Suppressor macrophage (primary cell): ENCODE data around the gene ESRRA.

Experiments used
- DNase-seq, 4 experiments: peaks; one replicate each; pipeline ENCODE4 v3.0.0-alpha.2; 2020 to 2022

The ESRRA gene

DNA sequence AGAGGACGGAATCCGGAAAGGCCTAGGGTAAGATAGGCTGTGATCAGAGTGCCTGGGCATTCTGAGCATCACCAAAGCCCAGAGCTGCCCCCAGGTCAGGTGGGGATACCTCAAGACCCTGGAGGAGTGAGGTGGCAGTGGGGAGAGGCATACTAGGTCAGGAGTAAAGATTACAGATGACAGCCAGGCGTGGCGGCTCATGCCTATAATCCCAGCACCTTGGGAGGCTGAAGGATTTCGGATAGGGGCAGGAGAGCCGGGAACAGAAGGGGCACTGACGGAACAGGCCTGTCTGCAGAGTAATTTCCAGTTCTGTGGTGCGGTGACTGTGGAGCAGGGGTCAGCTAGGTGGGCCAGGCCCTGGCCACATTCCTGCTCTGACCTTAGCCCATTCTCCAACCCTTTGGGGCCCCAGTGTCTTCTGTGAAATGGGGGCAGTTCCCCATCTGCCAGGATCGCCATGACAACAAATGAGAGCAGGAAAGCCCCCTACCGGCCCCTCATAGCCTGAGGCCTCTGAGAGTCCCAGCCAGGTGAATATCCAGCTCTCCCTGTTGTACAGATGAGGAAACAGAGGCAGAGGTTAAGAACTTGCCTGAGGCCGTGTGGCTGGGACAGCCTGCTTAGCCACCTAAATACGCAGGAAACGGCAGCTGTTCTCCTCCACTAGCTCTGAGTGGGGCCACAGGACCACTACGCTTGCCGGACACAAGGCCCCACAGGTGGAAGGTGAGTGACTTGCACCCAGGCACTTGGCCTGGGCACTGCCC is 30.1 kb upstream of the ESRRA start:
- no peak for DNase-seq

DNA sequence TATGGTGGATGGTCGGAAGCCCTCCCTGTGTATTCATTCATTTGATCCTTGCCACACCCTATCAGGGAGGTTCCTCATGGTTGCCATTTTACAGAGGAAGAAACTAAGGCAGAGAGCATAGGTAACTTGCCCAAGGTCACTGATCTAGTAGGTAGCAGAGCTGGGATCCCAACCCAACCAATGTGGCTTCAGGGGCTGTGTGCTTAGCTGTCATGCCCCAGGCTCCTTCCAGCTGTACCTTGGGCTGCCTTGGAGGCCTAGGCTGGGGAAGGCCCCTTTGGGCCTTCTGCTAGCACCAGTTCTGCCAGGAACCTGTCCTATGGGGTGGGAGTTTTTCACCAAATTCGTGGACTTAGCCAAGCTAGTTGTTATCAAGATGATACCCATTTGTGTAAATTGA is 29.5 kb upstream of the ESRRA start:
- no peak for DNase-seq

DNA sequence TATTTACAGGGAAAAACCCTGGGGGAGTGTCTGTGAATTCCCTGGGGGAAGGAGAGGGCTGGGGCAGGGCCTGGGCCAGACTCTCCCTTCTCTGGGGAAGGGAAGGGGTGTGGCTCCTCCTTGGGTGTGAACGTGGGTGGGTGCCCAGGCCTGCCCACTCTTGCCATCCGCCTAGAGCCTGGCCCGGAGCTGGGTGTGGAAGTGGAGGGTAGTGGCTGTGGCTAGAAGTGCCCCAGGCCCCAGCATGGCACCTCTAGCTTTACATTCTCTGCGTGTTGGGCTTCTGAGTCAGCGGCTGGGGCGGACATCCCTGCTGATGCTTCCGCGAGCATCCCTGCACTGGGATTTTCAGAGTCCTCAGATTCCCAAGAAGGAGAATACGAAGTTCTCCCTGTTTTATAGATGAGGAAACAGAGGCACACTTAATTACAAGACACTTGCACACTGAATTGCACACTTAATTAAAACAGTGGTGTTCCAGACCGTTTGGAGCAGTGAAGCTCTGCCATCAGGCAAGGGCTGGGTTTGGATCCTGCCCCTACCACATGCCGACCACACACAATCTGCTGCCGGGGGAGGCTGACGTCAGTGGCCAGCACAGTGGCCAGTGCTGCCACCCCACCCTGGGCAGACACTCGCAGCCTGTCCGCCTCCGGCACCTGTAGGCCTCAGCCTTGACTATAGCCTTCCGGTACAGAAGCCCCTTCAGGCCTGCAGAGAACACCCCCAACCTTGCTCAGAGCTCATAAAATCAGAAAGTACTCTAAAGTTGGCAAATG is 28.5 kb upstream of the ESRRA start:
- no peak for DNase-seq

DNA sequence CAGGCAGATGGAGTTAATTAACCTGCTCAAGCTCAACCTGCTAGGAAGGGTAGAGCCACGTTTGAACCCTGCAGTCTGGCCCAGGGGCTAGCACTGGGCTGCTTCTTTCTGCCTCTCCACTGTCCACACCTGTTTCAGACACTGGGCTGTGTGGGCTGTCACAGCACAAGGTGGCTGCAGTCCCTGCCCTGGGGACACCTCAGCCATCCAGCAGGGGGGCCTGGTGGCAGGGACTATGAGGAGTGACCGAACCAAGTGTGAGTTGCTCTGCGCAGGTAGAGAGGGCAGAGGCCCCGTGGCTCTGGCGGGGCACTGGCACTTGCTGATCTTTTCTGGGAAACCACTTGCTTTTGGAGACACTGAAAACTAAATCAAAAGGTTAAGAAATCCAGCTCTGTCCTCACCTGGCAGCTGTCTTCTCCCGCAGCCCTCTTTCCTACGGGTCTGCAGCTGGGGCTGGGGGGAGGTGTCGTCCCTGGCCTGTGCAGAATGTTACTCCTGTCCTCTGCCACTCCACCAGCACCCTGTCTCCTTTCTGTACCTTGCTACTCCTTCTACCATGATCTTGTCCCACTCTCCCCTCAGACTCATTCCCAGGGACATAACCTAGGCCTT is 26.6 kb upstream of the ESRRA start:
- DNase-seq: no peak

DNA sequence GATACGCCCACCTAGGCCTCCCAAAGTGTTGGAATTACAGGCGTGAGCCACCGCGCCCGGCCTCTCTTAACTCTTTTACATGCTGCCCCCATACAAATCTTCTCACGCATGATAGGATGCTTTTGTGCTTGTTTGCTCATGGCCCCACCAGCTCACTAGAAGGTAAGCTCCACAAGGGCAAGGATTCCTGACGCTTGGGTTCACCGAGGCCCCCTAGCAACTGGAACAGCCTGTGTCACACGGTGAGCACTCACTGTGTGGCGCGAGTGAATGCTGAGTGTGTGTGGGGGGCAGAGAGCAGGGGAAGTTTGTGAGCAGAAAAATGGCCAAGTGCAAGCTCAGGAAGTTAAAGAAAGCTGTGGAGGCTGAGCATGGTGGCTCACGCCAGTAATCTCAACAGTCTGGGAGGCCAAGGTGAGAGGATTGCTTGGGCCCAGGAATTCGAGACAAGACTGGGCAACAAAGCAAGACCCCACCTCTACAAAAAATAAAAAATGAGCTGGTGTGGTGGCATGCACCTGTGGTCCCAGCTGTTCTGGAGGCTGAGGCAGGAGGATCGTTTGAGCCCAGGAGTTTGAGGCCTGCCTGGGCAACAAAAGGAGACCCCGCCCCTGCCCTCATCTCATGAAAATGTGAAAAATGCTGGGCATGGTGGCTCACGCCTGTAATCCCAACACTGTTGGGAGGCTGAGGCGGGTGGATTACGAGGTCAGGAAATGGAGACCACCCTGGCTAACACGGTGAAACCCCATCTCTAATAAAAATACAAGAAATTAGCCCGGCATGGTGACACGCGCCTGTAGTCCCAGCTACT is 23.2 kb upstream of the ESRRA start:
- no peak for DNase-seq

DNA sequence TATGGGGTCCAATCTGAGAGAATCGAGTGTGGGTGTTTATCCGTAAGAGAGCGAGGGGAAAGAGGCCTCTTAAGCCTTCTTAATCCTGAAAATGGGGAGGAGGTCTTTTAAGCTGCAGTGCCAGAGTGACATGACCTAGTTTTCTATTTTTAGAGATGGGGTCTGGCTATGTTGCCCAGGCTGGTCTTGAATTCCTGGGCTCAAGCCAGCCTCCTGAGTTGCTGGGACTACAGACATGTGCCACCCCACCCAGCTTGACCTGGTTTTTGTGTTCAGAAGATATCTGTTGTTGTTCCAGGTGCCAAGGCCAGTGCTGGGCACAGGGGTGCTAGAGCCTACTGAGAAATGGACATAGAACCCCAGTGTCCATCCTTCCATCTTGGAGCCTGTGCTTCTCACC is 22.2 kb upstream of the ESRRA start:
- no peak for DNase-seq

DNA sequence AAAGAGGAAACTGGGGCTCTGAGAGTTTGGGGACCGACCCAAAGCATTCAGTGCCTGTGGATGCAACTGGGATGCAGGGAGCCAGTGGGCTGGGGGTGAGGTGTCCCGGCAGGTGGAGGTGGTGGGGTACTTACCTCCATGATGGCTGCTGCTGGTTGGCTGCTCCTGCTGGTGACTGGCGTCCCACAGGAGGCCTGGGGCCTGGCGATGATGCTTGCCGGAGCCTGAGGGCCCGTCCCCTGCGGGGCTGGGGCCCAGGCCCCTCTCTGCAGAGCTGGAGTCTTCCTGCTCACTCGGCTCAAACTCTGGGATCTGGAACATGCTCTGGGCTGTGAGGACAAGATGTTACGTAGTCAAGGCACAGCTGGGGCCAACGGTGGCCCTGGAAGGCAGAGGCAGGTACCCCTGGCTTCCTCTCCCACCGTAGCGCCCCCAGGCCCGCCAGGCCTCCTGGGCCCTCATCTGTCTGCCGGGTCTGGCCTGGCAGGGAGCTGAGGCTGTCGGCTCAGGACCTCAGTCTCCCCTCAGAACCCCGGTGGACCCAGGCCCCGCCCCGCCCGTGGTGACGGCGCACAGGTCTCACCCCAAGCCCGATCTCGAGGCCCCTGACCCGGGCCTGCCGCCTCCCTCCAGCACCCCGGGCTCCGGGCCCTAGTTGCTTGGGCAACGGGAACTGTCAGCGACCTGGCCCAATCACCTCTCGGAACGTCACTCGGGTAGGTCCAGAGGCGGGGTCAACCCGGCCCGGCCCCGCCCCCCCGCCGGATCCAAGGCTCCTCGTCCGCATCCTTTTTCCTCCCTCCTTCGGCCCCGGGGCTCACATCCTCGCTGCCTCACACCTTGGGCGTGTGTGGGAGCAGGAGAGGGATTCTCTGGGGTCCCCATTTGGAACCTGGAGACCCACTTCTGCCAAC is 21.0 kb upstream of the ESRRA start, which contains the start of gene BAD:
Gene BAD (minus strand): TSS at position 618 of the 914 bp plus-strand sequence. CDS start 297 bp downstream, at position 321.
- DNase-seq: peak; percentile 95 to 98 (median 96)

DNA sequence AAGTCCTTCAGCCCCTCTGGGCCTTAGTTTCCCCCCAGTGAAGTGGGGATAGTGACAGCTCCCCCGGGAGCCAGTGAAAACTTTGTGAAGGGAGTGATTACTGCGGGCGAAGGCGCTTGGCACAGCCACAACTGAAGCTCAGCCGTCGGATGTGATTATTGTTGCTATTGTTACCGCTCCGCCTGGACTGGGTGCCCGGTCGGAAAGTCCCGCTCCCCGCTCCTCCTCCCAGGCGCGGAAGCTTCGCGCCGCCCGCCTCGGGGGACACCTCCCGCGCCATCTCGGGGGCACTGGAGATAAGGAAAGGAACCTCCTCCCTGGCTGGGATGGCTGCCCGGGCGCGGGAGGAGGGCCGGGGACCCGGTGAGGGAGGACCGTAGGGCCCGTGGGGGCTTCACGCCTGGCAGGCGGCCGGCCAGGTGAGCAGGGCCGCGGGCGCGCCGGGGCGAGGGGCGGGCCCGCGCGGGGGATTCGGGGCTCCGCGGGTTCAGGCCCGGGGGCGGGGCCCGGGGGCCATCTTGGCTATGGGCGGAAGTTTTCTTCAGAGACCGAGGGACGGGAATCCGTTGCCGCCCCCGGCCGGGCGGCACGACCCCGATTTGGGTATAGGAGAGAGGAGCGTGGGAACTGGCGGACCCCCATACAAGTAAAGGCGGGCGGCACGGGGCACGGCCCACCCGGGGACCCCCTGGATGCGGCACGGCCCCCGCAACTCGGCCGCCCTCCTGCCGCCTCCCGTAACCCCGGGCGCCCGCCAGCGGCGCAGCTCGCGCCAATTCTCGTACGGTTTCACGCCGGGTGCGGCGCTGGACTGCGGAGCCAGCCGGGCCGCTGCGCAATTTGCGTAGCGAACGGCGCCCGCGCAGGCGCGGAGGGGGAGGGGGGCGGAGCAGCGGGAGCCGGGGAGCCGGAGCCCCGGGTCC is 20.1 kb upstream of the ESRRA start, which contains the start of gene GPR137:
Gene GPR137 (plus strand): TSS at position 887 of the 923 bp plus-strand sequence. CDS start 677 bp downstream, outside the sequence.
- peak; percentile 84 to 95 (median 91) for DNase-seq

DNA sequence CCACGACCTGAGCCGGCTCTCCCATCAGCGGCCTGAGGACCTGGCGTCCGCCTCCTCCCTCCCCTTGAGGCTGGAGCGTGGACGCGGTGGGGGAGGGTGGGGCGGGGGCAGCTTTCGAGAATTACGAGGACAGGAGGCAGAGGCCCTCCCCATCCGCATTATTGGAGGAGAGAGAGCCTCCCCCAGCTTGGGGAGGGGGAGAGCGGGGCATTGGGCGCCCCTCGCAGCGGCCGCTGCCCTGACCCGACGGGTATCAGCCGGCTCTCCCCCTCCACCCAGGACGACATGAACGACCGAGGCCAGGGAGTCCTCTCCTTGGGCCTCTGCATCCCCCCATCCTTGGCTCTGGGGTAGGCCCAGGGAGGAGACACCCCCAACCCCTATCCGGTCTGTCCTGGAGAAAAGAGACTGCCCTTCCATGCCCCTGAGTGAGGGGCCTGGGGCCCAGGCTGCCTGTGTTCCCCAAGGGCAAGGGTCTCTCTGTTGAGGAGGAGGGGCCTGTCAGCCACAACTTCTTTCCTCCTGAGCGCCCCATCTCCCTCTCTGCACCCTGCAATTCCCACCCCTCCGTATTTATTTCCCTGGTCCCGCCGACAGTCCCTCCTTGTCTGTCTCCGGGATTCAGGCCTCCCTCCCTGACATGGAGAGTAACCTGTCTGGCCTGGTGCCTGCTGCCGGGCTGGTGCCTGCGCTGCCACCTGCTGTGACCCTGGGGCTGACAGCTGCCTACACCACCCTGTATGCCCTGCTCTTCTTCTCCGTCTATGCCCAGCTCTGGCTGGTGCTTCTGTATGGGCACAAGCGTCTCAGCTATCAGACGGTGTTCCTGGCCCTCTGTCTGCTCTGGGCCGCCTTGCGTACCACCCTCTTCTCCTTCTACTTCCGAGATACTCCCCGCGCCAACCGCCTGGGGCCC is 19.2 kb upstream of the ESRRA start:
- DNase-seq: peak in 1 of 4 experiments; percentile 14

DNA sequence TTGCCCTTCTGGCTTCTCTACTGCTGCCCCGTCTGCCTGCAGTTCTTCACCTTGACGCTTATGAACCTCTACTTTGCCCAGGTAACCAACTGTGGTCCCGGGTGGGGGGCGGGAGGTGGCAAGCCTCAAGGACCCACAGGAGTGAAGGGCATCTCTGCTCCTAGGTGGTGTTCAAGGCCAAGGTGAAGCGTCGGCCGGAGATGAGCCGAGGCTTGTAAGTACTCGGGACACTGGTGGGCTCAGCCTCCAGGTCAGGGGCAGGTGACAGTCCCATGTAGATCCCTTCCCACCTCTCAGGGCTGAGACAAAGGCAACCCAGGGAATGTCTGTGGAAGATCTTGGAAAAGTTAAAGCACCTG is 18.5 kb upstream of the ESRRA start:
- no peak for DNase-seq

DNA sequence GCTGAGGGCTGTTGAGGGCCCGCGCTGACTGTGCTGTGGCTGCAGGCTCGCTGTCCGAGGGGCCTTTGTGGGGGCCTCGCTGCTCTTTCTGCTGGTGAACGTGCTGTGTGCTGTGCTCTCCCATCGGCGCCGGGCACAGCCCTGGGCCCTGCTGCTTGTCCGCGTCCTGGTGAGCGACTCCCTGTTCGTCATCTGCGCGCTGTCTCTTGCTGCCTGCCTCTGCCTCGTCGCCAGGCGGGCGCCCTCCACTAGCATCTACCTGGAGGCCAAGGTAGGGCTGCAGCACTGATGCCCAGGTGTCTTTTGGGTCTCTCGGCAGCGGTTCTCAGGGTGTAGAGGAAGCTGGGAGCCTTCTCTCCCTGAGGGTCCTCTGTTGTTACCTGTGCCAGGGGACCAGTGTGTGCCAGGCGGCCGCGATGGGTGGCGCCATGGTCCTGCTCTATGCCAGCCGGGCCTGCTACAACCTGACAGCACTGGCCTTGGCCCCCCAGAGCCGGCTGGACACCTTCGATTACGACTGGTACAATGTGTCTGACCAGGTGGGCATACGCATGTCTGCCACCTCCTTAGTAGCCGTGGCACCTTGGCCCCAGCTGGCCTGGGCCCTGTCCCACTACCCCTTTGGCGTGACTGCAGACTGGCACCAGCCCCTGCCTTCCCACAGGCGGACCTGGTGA is 17.5 kb upstream of the ESRRA start:
- DNase-seq: no peak

DNA sequence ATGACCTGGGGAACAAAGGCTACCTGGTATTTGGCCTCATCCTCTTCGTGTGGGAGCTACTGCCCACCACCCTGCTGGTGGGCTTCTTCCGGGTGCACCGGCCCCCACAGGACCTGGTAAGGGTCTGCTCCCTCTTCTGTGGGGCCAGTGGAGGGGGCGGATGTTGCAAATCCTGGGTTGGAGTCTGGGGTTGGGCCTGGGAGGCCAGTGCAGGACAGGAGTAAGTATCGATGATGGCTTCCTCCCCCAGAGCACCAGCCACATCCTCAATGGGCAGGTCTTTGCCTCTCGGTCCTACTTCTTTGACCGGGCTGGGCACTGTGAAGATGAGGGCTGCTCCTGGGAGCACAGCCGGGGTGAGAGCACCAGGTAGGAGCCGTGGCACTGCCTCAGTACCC is 17.0 kb upstream of the ESRRA start:
- DNase-seq: no peak

DNA sequence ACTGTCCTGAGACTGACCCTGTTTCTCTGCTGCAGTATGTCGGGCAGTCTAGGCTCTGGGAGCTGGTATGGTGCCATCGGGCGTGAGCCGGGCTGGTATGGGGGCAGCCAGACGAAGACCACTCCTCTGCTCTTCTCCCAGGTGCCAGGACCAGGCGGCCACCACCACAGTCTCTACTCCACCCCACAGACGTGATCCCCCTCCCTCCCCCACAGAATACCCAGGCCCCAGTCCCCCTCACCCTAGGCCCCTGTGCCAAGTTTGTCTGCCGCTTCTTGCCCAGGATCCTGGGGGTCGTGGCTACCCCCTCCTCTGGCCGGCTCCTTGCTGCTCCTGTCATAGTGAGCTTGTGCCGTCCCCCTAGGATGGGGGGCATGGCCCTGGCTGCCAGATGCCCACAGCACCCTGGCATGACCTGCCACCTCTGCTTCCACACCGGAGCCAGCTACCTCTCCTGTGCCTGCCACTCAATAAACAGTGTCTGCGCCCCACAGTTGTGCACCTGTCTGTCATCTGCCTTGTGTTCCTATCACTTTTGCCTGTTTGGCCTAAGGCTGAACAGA is 16.2 kb upstream of the ESRRA start:
- DNase-seq: no peak

DNA sequence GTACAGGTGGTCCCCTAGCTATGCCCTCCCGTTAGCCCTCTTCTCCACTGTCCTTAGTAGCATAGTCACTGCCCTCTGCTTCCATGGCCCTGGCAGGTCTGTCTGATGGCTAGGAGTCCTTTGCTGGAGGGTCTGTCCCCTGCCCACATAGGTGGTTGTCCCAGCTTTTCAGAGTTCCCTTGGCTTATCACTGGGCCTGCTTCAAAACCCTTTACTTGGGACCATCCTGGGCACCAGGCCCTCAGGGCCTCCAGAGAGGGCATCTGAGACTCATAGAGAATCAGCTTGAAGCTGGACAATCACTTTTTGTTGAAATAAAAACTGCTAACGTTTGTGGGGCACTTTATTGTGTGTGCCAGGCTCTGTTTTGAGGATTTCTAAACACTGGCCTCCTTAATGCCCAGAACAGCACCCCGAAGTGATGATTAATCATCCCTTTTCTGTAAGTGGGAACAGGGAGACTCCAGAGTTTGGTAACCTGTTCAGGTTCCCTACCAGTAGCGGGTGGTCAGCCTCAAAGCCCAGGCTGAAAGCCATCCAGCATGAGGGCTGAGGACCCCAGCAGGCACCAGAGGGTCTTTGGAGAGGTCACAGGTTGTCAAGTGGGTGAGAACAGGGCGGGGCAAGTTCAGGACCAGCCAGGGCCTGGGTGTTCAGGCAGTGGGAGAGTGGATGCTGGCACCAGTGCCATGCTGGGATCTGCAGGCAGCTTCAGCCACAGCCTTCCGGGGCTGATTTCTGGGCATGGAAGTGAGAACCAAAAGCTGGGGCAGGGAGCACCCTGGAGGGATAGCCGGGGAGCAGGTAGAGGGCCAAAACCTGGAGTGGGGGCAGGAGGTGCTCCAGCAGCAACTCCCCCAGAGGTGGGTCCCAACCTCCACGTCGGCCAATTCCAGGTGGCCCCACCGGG is 14.7 kb upstream of the ESRRA start:
- peak in 1 of 4 experiments; percentile 3 for DNase-seq

DNA sequence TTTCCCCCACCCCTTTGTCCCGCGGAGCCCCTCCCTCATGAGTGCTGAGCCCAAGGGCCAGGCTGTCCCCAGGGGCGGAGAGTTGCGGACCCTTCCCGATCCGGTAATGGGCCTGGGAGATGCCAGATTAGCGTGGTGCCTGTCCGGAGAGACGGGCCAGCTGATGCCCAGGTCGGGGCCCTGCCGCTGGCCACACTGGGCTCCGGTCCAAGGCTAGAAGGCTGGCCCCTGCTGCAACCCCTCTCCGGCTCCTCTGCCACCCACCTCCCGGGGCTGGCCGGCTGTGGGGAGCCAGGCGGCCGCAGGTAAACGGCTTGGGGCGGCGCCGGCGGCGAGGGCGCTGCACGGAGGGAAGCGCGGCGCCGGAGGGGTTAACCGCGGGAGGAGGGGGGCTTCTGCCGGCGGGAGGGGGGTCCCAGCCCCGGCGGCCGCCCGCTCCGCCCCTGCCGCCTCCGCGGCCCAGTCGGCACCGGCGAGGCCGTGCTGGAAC is 14.0 kb upstream of the ESRRA start, which contains the start of gene KCNK4:
Gene KCNK4 (plus strand): TSS at position 41 of the 490 bp plus-strand sequence. CDS start 1,717 bp downstream, outside the sequence.
- peak in 1 of 4 experiments; percentile 5 for DNase-seq

DNA sequence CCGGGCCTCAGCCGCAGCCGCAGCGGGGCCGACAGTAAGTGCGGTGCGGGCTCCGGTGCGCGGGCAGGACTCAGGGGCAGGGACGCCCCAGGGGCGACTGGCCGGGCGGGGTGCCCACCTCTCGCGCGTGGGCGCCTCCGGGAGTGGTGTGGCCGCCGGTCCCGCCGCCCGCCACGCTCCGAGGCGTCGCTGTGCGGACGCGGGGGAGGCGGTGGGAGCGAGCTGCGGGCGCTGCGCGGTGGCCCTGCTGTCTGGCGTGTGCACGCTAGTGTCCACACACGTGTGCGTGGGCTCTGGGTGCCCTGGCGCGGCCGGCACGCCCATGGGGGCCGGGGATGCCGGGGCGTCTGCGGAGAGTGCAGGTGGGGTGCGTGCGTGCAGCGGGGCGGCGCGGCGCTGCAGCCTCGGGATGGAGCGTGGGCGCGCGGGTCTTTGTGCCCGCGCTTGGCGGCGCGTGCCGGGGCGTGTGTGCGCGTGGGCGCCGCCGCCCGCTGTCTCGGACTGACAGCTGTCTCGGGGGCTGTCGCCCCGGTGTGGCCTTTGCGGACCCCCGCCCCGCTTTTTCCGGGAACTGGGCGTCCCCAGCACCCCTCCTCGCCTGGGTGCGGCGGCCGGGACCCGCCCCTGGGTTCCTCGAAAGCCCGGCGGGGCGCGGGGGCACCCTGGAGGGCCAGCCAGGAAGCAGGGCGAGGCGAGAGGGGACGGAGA is 13.4 kb upstream of the ESRRA start:
- peak in 2 of 4 experiments; percentile 19 to 28 for DNase-seq
